HG03066 (cell line): Measurements from ENCODE around the gene ZDHHC12.

Experiments used
- ATAC-seq: cut with Tn5 transposase; IDR thresholded peaks from one replicate; pipeline ENCODE4 v1.9.1; 2021; ENCODE audit warnings: low read depth; ENCODE audit not compliant: unreplicated experiment

The ZDHHC12 gene

GRCh38 chr9:128731093-128731492 lies 7.2 kb upstream of the ZDHHC12 start:
- ATAC-seq, result no peak

GRCh38 chr9:128729766-128730517 lies 6.0 kb upstream of the ZDHHC12 start:
- ATAC-seq, result no peak

- ATAC-seq, result no peak
Measured at GRCh38 chr9:128729302-128729701, 5.4 kb upstream of the ZDHHC12 start.

GRCh38 chr9:128728298-128728697 lies 4.4 kb upstream of the ZDHHC12 start:
- ATAC-seq, result no peak

GRCh38 chr9:128727640-128728248 lies 3.8 kb upstream of the ZDHHC12 start:
- no peak for ATAC-seq

- ATAC-seq, result no peak
Measured at GRCh38 chr9:128724744-128725211, 851 bp upstream of the ZDHHC12 start.

GRCh38 chr9:128723352-128723865 lies 518 bp downstream of the ZDHHC12 start:
- no peak for ATAC-seq

- ATAC-seq, result no peak
Measured at GRCh38 chr9:128722380-128723351, 1.3 kb downstream of the ZDHHC12 start.

GRCh38 chr9:128721487-128722010 lies 2.4 kb downstream of the ZDHHC12 start:
- ATAC-seq, result no peak

GRCh38 chr9:128720841-128721486 lies 3.0 kb downstream of the ZDHHC12 start:
- no peak for ATAC-seq

- ATAC-seq, result no peak
Measured at GRCh38 chr9:128719919-128720605, 3.9 kb downstream of the ZDHHC12 start.

GRCh38 chr9:128718475-128718874 lies 5.5 kb downstream of the ZDHHC12 start:
- ATAC-seq, result no peak

- ATAC-seq, result no peak
Measured at GRCh38 chr9:128718047-128718446, 5.9 kb downstream of the ZDHHC12 start.

GRCh38 chr9:128716581-128717254 lies 7.2 kb downstream of the ZDHHC12 start:
- ATAC-seq, result no peak

- no peak for ATAC-seq
Measured at GRCh38 chr9:128715436-128715750, 8.5 kb downstream of the ZDHHC12 start.

GRCh38 chr9:128714586-128715435 lies 9.1 kb downstream of the ZDHHC12 start:
- no peak for ATAC-seq

GRCh38 chr9:128713941-128714573 lies 9.9 kb downstream of the ZDHHC12 start:
- no peak for ATAC-seq

- ATAC-seq, result no peak
Measured at GRCh38 chr9:128713411-128713780, 10.5 kb downstream of the ZDHHC12 start.
